HepG2 (cell line): ENCODE data around the gene HAUS1. TPM values are rescaled to one million over a fixed set of nuclear protein-coding genes. Genes with fewer than 3 reads are reported as not detected.

ENCODE experiments used
- EED ChIP-seq: sonication (generic); formaldehyde crosslinking; IDR thresholded peaks from 2 replicates; pipeline ENCODE4 v1.5.0; 2020; ENCODE audit warnings: mild to moderate bottlenecking, missing genetic modification reagents
- HBP1 ChIP-seq: IDR thresholded peaks from 2 replicates; pipeline ENCODE4 v1.6.1; 2016; ENCODE audit warnings: low read depth, control low read depth
- MED1 ChIP-seq: sonication (generic); formaldehyde crosslinking; IDR thresholded peaks from 2 replicates; pipeline ENCODE4 v1.4.0; 2020; ENCODE audit warnings: missing genetic modification reagents
- MTA3 ChIP-seq: sonication (generic); formaldehyde crosslinking; IDR thresholded peaks from 2 replicates; pipeline ENCODE4 v1.4.0; 2020; ENCODE audit warnings: missing genetic modification reagents
- PBX2 ChIP-seq: IDR thresholded peaks from 2 replicates; pipeline ENCODE4 v1.6.1; 2016; ENCODE audit warnings: control low read depth
- SALL2 ChIP-seq: sonication (generic); formaldehyde crosslinking; IDR thresholded peaks from 2 replicates; pipeline ENCODE4 v1.8.1; 2023; ENCODE audit warnings: mild to moderate bottlenecking, missing genetic modification reagents, inconsistent platforms
- TERF1 ChIP-seq: sonication (generic); formaldehyde crosslinking; IDR thresholded peaks from 2 replicates; pipeline ENCODE4 v1.8.0; 2022; ENCODE audit warnings: mild to moderate bottlenecking, missing genetic modification reagents, moderate library complexity
- ZNF383 ChIP-seq: sonication (generic); formaldehyde crosslinking; IDR thresholded peaks from 2 replicates; pipeline ENCODE4 v1.4.0; 2020; ENCODE audit warnings: missing genetic modification reagents, mild to moderate bottlenecking, borderline replicate concordance
- ZNF646 ChIP-seq: sonication (generic); formaldehyde crosslinking; IDR thresholded peaks from 2 replicates; pipeline ENCODE4 v1.9.0; 2021; ENCODE audit warnings: mild to moderate bottlenecking, missing genetic modification reagents
- ZNF687 ChIP-seq: sonication (generic); formaldehyde crosslinking; IDR thresholded peaks from 2 replicates; pipeline ENCODE4 v1.5.1; 2020; ENCODE audit warnings: mild to moderate bottlenecking, missing genetic modification reagents, moderate library complexity
- ZNF773 ChIP-seq: sonication (generic); formaldehyde crosslinking; IDR thresholded peaks from 2 replicates; pipeline ENCODE4 v1.4.0; 2020; ENCODE audit warnings: missing genetic modification reagents, borderline replicate concordance
- ZNF841 ChIP-seq: sonication (generic); formaldehyde crosslinking; IDR thresholded peaks from 2 replicates; pipeline ENCODE4 v1.8.1; 2023; ENCODE audit warnings: missing genetic modification reagents, borderline replicate concordance
- ZSCAN29 ChIP-seq: sonication (generic); formaldehyde crosslinking; conservative IDR thresholded peaks from 2 replicates; pipeline ENCODE4 v1.4.0; 2020; ENCODE audit warnings: mild to moderate bottlenecking, missing genetic modification reagents
- ZZZ3 ChIP-seq: sonication (generic); formaldehyde crosslinking; IDR thresholded peaks from 2 replicates; pipeline ENCODE4 v1.4.0; 2020; ENCODE audit warnings: missing genetic modification reagents, mild to moderate bottlenecking, borderline replicate concordance
- polyA plus RNA-seq, 8 experiments: library from polyadenylated mRNA; depleted of rRNA in 3 of 8; stranded (reverse) in 7 of 8; unstranded in 1 of 8; fragments of >200 nt; fragmentation: Illumina TruSeq in 4 of 8; extraction: Trizol in 4 of 8; gene quantifications; 2 replicates each; pipeline versions ENCODE4 v1.2.1 to v1.2.3, GENCODE V29; 2011 to 2016; ENCODE audit warnings: low read depth in 4 of 8, missing spikeins in 1 of 8, mixed read lengths in 1 of 8; ENCODE audit not compliant: insufficient read depth in 1 of 8
- total RNA-seq, 5 experiments: library from RNA; depleted of rRNA; stranded (reverse); fragments of >200 nt; fragmentation: Illumina TruSeq; extraction: Trizol; gene quantifications; 2 replicates each; pipeline ENCODE4 v1.2.3, GENCODE V29; 2016; ENCODE audit warnings: low read depth in 1 of 5

HAUS1 gene
- total and polyA plus RNA-seq, 2 of the 13 experiments (the other 11 are each of a cell fraction or from before 2014, with no cell fraction given): 20.6 to 59.2 TPM

GRCh38 chr18:46097801-46098615, 6.2 kb upstream of the HAUS1 start, which contains the start of gene ATP5F1A (continued):
- TF ChIP-seq SALL2 (CRISPR knock-in tag) (peak; percentile 84), ZNF773 (CRISPR knock-in tag) (peak; percentile 93; the same call in 1 of the 2 replicates), ZNF687 (CRISPR knock-in tag) (peak; percentile 91), ZZZ3 (CRISPR knock-in tag) (peak; percentile 29; the same call in 1 of the 2 replicates), ZNF383 (CRISPR knock-in tag) (no peak), ZSCAN29 (no peak), ZNF841 (no peak), TERF1 (no peak), HBP1 (CRISPR knock-in tag) (no peak), ZNF646 (CRISPR knock-in tag) (no peak), EED (CRISPR knock-in tag) (no peak), MED1 (peak; percentile 58), PBX2 (no peak), MTA3 (CRISPR knock-in tag) (no peak)
